GM12892 (cell line): ENCODE measurements around the gene COL6A5.
"Not testable (repeated sequence)": the region's sequence is repeated elsewhere in the genome, so short reads cannot be mapped to it uniquely, and the experiment has no call there.

Experiments
- POLR2A ChIP-seq: IDR thresholded peaks from 2 replicates; pipeline ENCODE4 v1.6.1; 2011; ENCODE audit warnings: low read depth, low read length, control low read depth
- POLR2AphosphoS5 ChIP-seq: IDR thresholded peaks from 2 replicates; pipeline ENCODE4 v1.6.1; 2011; ENCODE audit warnings: low read depth, low read length, control low read depth

DNA sequence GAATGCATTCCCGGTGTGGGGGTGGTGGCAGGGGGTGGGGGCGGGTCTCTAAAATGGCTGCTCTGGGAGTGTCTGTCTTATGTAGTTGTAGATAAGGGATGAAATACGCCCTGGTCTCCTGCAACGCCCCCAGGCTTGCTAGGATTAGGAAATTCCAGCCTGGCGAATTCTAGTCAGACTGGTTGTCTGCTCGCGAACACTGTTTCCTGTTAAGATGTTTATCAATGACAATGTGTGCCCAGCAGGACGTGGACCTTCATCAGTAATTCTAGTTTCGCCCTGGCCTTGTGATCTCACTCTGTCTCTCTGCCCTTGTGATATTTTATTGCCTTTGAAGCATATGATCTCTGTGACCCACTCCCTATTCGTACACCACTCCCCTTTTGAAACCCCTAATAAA lies 62.8 kb downstream of the COL6A5 start:
- not testable (repeated sequence) for TF ChIP-seq POLR2A, POLR2AphosphoS5
